Measurements from ENCODE around the gene COL5A1.

The COL5A1 gene

DNA sequence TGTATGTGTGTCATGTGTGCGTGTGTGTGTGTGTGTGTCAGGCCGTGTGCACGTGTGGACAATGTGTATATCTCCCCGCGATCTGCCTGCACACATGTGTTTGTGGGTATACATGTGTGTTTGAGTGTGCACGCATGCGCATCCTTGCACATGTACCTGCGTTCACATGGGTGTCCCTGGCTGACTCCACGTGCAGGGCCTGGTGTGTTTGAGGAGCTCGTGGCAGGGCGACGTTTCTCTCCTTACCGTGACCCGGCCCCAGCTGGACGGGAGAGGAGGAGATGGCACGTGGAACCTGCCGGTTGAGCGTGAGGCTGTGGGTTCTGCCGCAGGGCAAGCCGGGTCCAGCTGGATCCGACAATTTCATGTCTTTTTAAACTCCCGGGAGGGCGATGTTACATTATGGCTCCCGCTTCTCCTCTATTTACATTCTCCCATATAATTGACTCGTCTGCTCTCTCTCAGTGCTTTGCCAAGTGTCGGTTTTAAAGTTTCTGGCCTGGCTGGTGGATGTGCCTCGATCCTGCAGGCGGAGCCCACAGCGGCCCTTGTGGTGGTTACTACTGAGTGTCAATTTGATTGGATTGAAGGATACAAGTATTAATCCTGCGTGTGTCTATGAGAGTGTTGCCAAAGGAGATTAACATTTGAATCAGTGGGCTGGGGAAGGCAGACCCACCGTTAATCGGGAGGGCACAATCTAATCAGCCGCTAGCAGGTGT is 5.9 kb downstream of the COL5A1 start:
- TF ChIP-seq EZH2phosphoT487 (IDR thresholded peaks at IDR 0.05; ENCODE audit: low read depth), result no peak
- TF ChIP-seq CTCF (IDR thresholded peaks at IDR 0.05; ENCODE audit: low read depth, low read length), result no peak
- Histone ChIP-seq H3K4me1 (ENCODE audit: low read length) (no peaks in the 10 kb centered on the region), H3K27ac (ENCODE audit: low read length) (no peak overlapping the region), H3K27me3 (ENCODE audit: low read depth, low read length) (peaks cover 8% of the 10 kb centered on the region; the same call in 1 of the 2 replicates), H3K79me2 (ENCODE audit: low read length) (no peaks in the 10 kb centered on the region), H3K9ac (ENCODE audit: low read length) (no peak overlapping the region), H3K9me3 (ENCODE audit: insufficient read depth, low read length) (no peaks in the 10 kb centered on the region), H3K4me2 (ENCODE audit: low read length) (no peak overlapping the region), H3K36me3 (replicated peaks; ENCODE audit: low read depth, low read length) (no peaks in the 10 kb centered on the region), H2AFZ (ENCODE audit: low read depth, low read length) (no peak overlapping the region), H3K4me3 (ENCODE audit: low read length) (no peak overlapping the region), H4K20me1 (ENCODE audit: insufficient read depth, low read length) (no peaks in the 10 kb centered on the region)

- Histone ChIP-seq H3K9ac (ENCODE audit: low read length) (no peak overlapping the region), H2AFZ (ENCODE audit: low read depth, low read length) (no peak overlapping the region), H3K27me3 (ENCODE audit: low read depth, low read length) (peaks cover 8% of the 10 kb centered on the region; the same call in 1 of the 2 replicates), H3K27ac (ENCODE audit: low read length) (no peak overlapping the region), H3K4me1 (ENCODE audit: low read length) (no peaks in the 10 kb centered on the region), H3K4me2 (ENCODE audit: low read length) (no peak overlapping the region), H3K36me3 (replicated peaks; ENCODE audit: low read depth, low read length) (no peaks in the 10 kb centered on the region), H4K20me1 (ENCODE audit: insufficient read depth, low read length) (no peaks in the 10 kb centered on the region), H3K4me3 (ENCODE audit: low read length) (no peak overlapping the region), H3K79me2 (ENCODE audit: low read length) (no peaks in the 10 kb centered on the region), H3K9me3 (ENCODE audit: insufficient read depth, low read length) (no peaks in the 10 kb centered on the region)
- TF ChIP-seq EZH2phosphoT487 (IDR thresholded peaks at IDR 0.05; ENCODE audit: low read depth) (no peak), CTCF (IDR thresholded peaks at IDR 0.05; ENCODE audit: low read depth, low read length) (no peak)
These were observed 7.3 kb downstream of the COL5A1 start for GRCh38 chr9:134648701-134649530.

GRCh38 chr9:134650431-134651190 is 9.0 kb downstream of the COL5A1 start:
- TF ChIP-seq EZH2phosphoT487 (IDR thresholded peaks at IDR 0.05; ENCODE audit: low read depth) (no peak), CTCF (IDR thresholded peaks at IDR 0.05; ENCODE audit: low read depth, low read length) (no peak)
- Histone ChIP-seq H3K4me2 (ENCODE audit: low read length) (no peak overlapping the region), H3K9ac (ENCODE audit: low read length) (no peak overlapping the region), H3K4me3 (ENCODE audit: low read length) (no peak overlapping the region), H3K27me3 (ENCODE audit: low read depth, low read length) (peaks cover 8% of the 10 kb centered on the region; the same call in 1 of the 2 replicates), H3K79me2 (ENCODE audit: low read length) (no peaks in the 10 kb centered on the region), H3K36me3 (replicated peaks; ENCODE audit: low read depth, low read length) (no peaks in the 10 kb centered on the region), H2AFZ (ENCODE audit: low read depth, low read length) (no peak overlapping the region), H4K20me1 (ENCODE audit: insufficient read depth, low read length) (no peaks in the 10 kb centered on the region), H3K9me3 (ENCODE audit: insufficient read depth, low read length) (no peaks in the 10 kb centered on the region), H3K27ac (ENCODE audit: low read length) (no peak overlapping the region), H3K4me1 (ENCODE audit: low read length) (no peaks in the 10 kb centered on the region)
